Stimulated activated naive B cell treated with anti-CD40 and anti-IgM and Interleukin-4, amounts not matched to agents 10 μg/mL and 1 μg/mL and 100 μg/mL, for 72 hours (primary cell): ENCODE measurements around the gene TMEM178B.
"Not testable (repeated sequence)": the region's sequence is repeated elsewhere in the genome, so short reads cannot be mapped to it uniquely, and the experiment has no call there.

Experiments
- ATAC-seq, 2 donors: fragments of 150-1000 bp; cut with Tn5 transposase; replicated peaks; 2 replicates each; pipeline ENCODE4 v1.10.0; 2021; ENCODE audit warnings: moderate library complexity in 1 of 2
- DNase-seq: peaks from one replicate; pipeline ENCODE4 v3.0.0; 2021
- H3K27ac Mint-ChIP-seq: one replicate; pipeline ENCODE4 v1.8.0; 2022; ENCODE audit warnings: mild to moderate bottlenecking, mixed read lengths
- H3K27me3 Mint-ChIP-seq, 2 donors: one replicate each; pipeline ENCODE4 v1.8.0; 2022; ENCODE audit warnings: mixed read lengths in 2 of 2
- H3K36me3 Mint-ChIP-seq, 2 donors: one replicate each; pipeline ENCODE4 v1.8.0; 2022; ENCODE audit warnings: mixed read lengths in 2 of 2, mild to moderate bottlenecking in 1 of 2
- H3K4me1 Mint-ChIP-seq, 2 donors: one replicate each; pipeline ENCODE4 v1.8.0; 2022; ENCODE audit warnings: mixed read lengths in 2 of 2, mild to moderate bottlenecking in 1 of 2
- H3K4me3 Mint-ChIP-seq, 2 donors: one replicate each; pipeline ENCODE4 v1.8.0; 2022; ENCODE audit warnings: mild to moderate bottlenecking in 2 of 2, mixed read lengths in 2 of 2, moderate library complexity in 1 of 2
- H3K9me3 Mint-ChIP-seq, 2 donors: one replicate each; pipeline ENCODE4 v1.8.0; 2022; ENCODE audit warnings: mixed read lengths in 2 of 2, mild to moderate bottlenecking in 1 of 2

TMEM178B gene

GRCh38 chr7:141195722-141196121 is 121.9 kb downstream of the TMEM178B start:
- peaks cover 10 to 12% of the 10 kb centered on the region in 2 donors for H3K4me1 Mint-ChIP-seq
- peak; percentile 28 for DNase-seq
- H3K27ac Mint-ChIP-seq = peak overlapping the region; percentile 59
- H3K36me3 Mint-ChIP-seq, H3K4me3 Mint-ChIP-seq: not testable (repeated sequence)
- peaks cover 14 to 16% of the 10 kb centered on the region in 2 donors for H3K9me3 Mint-ChIP-seq
- ATAC-seq = peak; percentile 27 to 66
- H3K27me3 Mint-ChIP-seq = peaks cover 8 to 17% of the 10 kb centered on the region in 2 donors

GRCh38 chr7:141198194-141198958 is 124.5 kb downstream of the TMEM178B start:
- Mint-ChIP-seq H3K27me3 (peaks cover 4 to 21% of the 10 kb centered on the region in 2 donors), H3K36me3 (peaks cover 0 to 7% of the 10 kb centered on the region in 2 donors), H3K27ac (no peak overlapping the region), H3K4me3 (no peak overlapping the region), H3K9me3 (peaks cover 12 to 13% of the 10 kb centered on the region in 2 donors), H3K4me1 (peaks cover 10 to 12% of the 10 kb centered on the region in 2 donors)
- DNase-seq (no peak), ATAC-seq (no peak)

DNA sequence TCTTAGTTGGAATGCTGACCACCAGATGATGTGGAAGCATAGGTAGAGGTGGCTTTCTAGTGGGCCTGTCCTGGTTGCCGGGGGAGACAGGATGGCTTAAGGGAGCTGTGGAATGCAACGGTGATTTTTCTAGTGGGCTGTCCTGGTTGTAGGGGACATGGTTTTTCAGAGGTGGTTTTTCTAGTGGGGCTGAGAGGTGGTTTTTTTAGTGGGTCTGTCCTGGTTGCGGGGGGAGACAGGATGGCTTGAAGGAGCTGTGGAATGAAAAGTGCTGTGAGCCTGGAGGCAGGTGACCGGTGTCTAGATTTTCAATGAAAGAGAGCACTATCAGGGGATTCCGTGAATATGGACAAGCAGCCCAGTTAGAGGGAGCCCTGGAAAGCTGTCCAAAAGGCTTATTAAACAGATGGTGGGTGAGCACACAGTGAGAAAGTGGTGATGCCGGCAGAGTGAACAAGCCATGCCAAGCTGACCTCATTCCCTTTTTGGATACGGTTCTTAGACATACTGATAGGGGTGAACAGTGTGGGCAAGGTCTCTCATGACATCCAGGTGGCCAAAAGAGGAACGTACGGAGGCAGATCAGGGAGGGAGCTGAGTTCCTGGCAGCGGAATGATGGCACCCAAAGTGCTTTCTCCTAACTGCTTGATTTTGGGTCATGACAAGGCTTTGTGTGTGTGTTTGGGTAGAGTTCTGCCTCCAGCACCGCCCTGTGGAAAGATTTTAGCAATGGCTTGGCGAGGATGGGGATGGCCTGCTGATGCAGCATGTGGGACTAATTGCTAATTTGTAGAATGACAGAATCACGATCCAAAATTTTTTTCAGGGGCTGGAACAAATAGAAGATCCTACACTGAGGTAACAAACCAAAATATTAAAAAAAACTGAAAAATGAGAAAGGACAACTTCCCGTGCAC is 126.6 kb downstream of the TMEM178B start:
- H3K27me3 Mint-ChIP-seq = peaks cover 4 to 21% of the 10 kb centered on the region in 2 donors

DNA sequence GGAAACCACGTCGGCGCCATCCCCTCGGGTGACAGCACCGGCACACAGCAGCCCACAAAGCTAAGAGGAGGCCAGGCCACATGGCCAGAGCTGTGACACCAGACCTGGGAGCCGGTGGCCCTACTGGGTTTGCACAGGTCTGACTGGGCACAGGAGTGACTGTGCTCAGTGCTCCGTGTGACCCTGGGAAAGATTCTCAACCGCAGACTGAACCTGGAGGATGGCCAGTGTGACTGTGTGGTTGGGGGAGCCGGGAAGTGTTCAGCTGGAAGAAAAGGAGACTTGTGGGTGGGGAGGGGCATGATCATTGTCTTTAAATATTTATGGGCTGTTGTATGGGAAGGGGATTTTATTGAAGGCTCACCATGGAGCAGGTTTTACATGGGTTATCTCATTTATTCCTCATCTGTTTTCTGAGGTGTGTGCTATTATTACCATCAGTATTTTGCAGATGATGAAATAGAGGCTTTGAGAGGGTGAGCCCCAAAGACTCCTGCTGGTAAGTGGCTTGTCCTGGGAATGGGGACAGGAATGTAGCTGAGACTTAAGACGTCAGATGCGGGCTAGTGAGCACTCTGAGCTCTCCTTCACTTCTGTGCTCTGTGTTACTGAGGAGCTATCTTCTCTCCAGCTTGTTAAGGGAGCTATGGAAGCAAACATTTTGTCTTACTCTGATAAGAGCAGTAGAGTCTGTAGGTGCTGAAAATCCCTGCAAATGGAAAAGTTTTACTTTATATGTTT is 127.5 kb downstream of the TMEM178B start:
- H3K4me1 Mint-ChIP-seq = peaks cover under 1 to 4% of the 10 kb centered on the region in 2 donors
- no peak for ATAC-seq

More for the DNA sequence above, 126.6 kb downstream of the TMEM178B start:
- Mint-ChIP-seq H3K4me3 (no peak overlapping the region), H3K36me3 (peaks cover 0 to 2% of the 10 kb centered on the region in 2 donors), H3K4me1 (peaks cover 8 to 9% of the 10 kb centered on the region in 2 donors), H3K9me3 (peaks cover 6 to 9% of the 10 kb centered on the region in 2 donors), H3K27ac (no peak overlapping the region)
- no peak for DNase-seq
- no peak for ATAC-seq

DNA sequence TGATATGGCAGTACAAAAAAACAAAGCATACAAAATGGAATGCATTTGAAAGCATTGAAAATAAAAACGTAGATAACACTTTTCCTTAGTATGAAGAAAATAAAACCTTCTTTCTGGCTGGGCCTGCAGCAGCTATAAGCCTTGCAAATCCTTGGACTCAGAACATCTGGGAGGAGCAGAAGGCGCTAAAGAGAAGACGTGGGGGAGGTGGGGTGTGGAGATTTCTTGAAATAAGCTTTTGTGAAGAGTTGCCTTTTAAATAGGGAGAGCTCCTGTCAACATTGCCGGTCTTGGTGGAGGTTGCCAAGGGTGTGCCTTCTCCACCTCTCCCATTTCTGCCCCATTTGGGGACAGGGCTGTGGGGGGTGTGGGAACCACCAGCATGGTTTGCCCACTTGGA is 128.7 kb downstream of the TMEM178B start:
- DNase-seq (no peak), ATAC-seq (no peak)
- Mint-ChIP-seq H3K4me3 (no peak overlapping the region), H3K27ac (no peak overlapping the region), H3K27me3 (peaks cover 4 to 21% of the 10 kb centered on the region in 2 donors), H3K4me1 (no peaks in the 10 kb centered on the region), H3K36me3 (no peaks in the 10 kb centered on the region), H3K9me3 (no peaks in the 10 kb centered on the region)

More for the DNA sequence above, 127.5 kb downstream of the TMEM178B start:
- Mint-ChIP-seq H3K9me3 (peaks cover 4% of the 10 kb centered on the region in 2 donors), H3K4me3 (no peak overlapping the region), H3K36me3 (no peaks in the 10 kb centered on the region), H3K27ac (no peak overlapping the region), H3K27me3 (peaks cover 4 to 21% of the 10 kb centered on the region in 2 donors)
- DNase-seq = no peak

GRCh38 chr7:141203177-141203576 is 129.3 kb downstream of the TMEM178B start:
- DNase-seq (no peak), ATAC-seq (no peak)
- Mint-ChIP-seq H3K9me3 (no peaks in the 10 kb centered on the region), H3K4me1 (no peaks in the 10 kb centered on the region), H3K27me3 (peaks cover 4 to 21% of the 10 kb centered on the region in 2 donors), H3K36me3 (no peaks in the 10 kb centered on the region), H3K4me3 (no peak overlapping the region), H3K27ac (no peak overlapping the region)

DNA sequence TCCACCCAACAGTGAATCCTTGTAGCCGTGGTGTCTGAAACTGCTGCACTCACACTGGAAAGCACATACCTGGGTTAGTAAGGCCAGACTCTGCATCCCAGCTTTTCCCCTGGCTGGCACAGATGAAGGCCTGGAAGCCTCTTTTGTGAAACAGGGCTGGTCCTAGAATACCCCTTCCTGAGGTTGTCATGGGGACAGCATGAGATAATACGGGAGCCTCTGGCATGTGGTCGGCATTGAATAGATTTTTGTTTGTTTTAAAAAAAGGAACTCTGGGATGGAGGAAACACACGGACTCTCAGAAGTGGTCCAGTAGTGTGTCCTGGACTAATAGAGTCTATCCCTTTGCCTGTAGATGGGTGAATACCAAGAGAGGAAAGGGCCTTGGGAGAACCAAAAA is 129.7 kb downstream of the TMEM178B start:
- Mint-ChIP-seq H3K36me3 (no peaks in the 10 kb centered on the region), H3K4me1 (no peaks in the 10 kb centered on the region), H3K27ac (no peak overlapping the region), H3K27me3 (peaks cover 4 to 18% of the 10 kb centered on the region in 2 donors), H3K4me3 (no peak overlapping the region), H3K9me3 (no peaks in the 10 kb centered on the region)
- ATAC-seq (no peak), DNase-seq (no peak)

DNA sequence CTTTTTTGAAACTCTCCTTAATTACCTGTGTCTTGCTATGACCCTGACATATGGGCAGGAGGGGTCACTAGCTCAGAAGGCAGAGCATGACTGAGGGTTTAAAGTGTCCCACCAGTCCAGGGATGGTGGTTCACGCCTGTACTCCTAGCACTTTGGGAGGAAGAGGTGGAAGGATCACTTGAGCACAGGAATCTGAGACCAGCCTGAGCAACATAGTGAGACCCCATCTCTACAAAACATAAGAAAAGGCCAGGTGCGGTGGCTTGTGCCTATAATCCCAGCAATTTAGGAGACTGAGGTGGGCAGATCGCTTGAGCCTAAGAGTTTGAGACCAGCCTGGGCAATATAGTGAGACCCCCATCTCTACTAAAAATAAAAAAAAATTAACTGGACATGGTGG is 133.8 kb downstream of the TMEM178B start:
- ATAC-seq (no peak), DNase-seq (no peak)
- H3K36me3 Mint-ChIP-seq = no peaks in the 10 kb centered on the region
- H3K27ac Mint-ChIP-seq = no peak overlapping the region
- H3K9me3 Mint-ChIP-seq = no peaks in the 10 kb centered on the region
- H3K4me3 Mint-ChIP-seq = no peak overlapping the region
- no peaks in the 10 kb centered on the region for H3K4me1 Mint-ChIP-seq
- H3K27me3 Mint-ChIP-seq = peaks cover 9 to 12% of the 10 kb centered on the region in 2 donors

GRCh38 chr7:141208539-141208938 is 134.7 kb downstream of the TMEM178B start:
- ATAC-seq (no peak), DNase-seq (no peak)
- Mint-ChIP-seq H3K4me1 (no peaks in the 10 kb centered on the region), H3K4me3 (no peak overlapping the region), H3K27ac (no peak overlapping the region), H3K9me3 (no peaks in the 10 kb centered on the region), H3K27me3 (peaks cover 9 to 12% of the 10 kb centered on the region in 2 donors), H3K36me3 (no peaks in the 10 kb centered on the region)

- no peak for DNase-seq
- no peaks in the 10 kb centered on the region for H3K9me3 Mint-ChIP-seq
Measured at GRCh38 chr7:141209454-141209853, 135.6 kb downstream of the TMEM178B start.

GRCh38 chr7:141210862-141211261 is 137.0 kb downstream of the TMEM178B start:
- Mint-ChIP-seq H3K4me3 (no peak overlapping the region), H3K27me3 (peaks cover 9 to 12% of the 10 kb centered on the region in 2 donors), H3K27ac (no peak overlapping the region), H3K9me3 (no peaks in the 10 kb centered on the region), H3K4me1 (no peaks in the 10 kb centered on the region), H3K36me3 (no peaks in the 10 kb centered on the region)
- no peak for DNase-seq
- ATAC-seq = no peak

More at GRCh38 chr7:141209454-141209853, 135.6 kb downstream of the TMEM178B start:
- no peak overlapping the region for H3K4me3 Mint-ChIP-seq
- no peak for ATAC-seq
- no peaks in the 10 kb centered on the region for H3K36me3 Mint-ChIP-seq
- H3K27me3 Mint-ChIP-seq = peaks cover 9 to 12% of the 10 kb centered on the region in 2 donors
- H3K4me1 Mint-ChIP-seq = no peaks in the 10 kb centered on the region
- no peak overlapping the region for H3K27ac Mint-ChIP-seq

- Mint-ChIP-seq H3K4me3 (no peak overlapping the region), H3K36me3 (no peaks in the 10 kb centered on the region), H3K4me1 (no peaks in the 10 kb centered on the region), H3K9me3 (no peaks in the 10 kb centered on the region), H3K27me3 (peaks cover 9 to 17% of the 10 kb centered on the region in 2 donors), H3K27ac (no peak overlapping the region)
- ATAC-seq (no peak), DNase-seq (no peak)
Measured at GRCh38 chr7:141213226-141213625, 139.4 kb downstream of the TMEM178B start.

DNA sequence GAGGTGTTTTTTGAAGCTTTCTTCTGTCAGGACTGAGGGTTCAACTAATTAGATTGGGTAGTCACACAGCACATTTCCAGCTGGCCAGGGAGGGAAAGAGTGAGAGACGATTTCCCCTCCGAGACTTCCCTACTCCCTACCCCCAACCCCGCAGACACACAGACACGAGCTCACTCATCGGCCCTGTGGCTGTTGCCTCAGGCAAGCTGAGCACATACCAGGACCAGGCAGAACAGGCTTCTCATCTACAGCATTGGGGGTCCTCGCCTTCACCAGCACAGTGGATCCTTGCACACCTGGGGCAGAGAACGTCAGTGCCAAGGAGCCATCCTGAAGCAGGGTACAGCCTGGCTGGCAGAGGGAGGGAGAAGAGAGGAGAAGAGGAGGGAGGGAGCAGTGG is 144.1 kb downstream of the TMEM178B start:
- no peak overlapping the region for H3K4me3 Mint-ChIP-seq
- no peaks in the 10 kb centered on the region for H3K36me3 Mint-ChIP-seq
- H3K4me1 Mint-ChIP-seq = no peaks in the 10 kb centered on the region
- DNase-seq = no peak
- no peak overlapping the region for H3K27ac Mint-ChIP-seq
- peaks cover 12 to 16% of the 10 kb centered on the region in 2 donors for H3K27me3 Mint-ChIP-seq
- no peak for ATAC-seq
- no peaks in the 10 kb centered on the region for H3K9me3 Mint-ChIP-seq

GRCh38 chr7:141218941-141219340 is 145.1 kb downstream of the TMEM178B start:
- Mint-ChIP-seq H3K27ac (no peak overlapping the region), H3K4me1 (no peaks in the 10 kb centered on the region), H3K36me3 (no peaks in the 10 kb centered on the region), H3K27me3 (peaks cover 12 to 16% of the 10 kb centered on the region in 2 donors), H3K4me3 (no peak overlapping the region), H3K9me3 (no peaks in the 10 kb centered on the region)
- ATAC-seq (no peak), DNase-seq (no peak)
